Kidney epithelial cell (primary cell): ENCODE results near the gene PLCZ1. TPM values are rescaled to one million over a fixed set of nuclear protein-coding genes. Genes with fewer than 3 reads are reported as not detected.
A peak's percentile ranks its signal among the peaks of the same experiment; 100 is the strongest.
"Not testable (repeated sequence)": the region's sequence is repeated elsewhere in the genome, so short reads cannot be mapped to it uniquely, and the experiment has no call there.

Experiments used
- DNase-seq: peaks from one replicate; pipeline ENCODE4 v3.0.0-alpha.2; 2010; ENCODE audit warnings: low read depth
- H3K27me3 ChIP-seq: 2 replicates; pipeline ENCODE4 v1.6.0; 2011; ENCODE audit warnings: low read length; ENCODE audit not compliant: control insufficient read depth, insufficient read depth
- H3K36me3 ChIP-seq: 2 replicates; pipeline ENCODE4 v1.5.1; 2011; ENCODE audit warnings: low read length; ENCODE audit not compliant: control insufficient read depth, insufficient read depth
- H3K4me3 ChIP-seq: 2 replicates; pipeline ENCODE4 v1.5.1; 2011; ENCODE audit warnings: low read depth, mild to moderate bottlenecking, control low read depth, low read length
- total RNA-seq: library from RNA; depleted of rRNA; stranded (reverse); fragments of >200 nt; gene quantifications from 2 replicates; pipeline ENCODE4 v1.2.3, GENCODE V29; 2015
- TF ChIP-seq, protein P1 (sequence below): IDR thresholded peaks from 2 replicates; pipeline ENCODE4 v1.5.1; 2011; ENCODE audit warnings: mild to moderate bottlenecking, moderate library complexity, low read length, control low read depth, inconsistent platforms; ENCODE audit not compliant: insufficient read depth, poor library complexity, severe bottlenecking

Gene PLCZ1
- total RNA-seq, 1 donor from 2014 or later = not detected

DNA sequence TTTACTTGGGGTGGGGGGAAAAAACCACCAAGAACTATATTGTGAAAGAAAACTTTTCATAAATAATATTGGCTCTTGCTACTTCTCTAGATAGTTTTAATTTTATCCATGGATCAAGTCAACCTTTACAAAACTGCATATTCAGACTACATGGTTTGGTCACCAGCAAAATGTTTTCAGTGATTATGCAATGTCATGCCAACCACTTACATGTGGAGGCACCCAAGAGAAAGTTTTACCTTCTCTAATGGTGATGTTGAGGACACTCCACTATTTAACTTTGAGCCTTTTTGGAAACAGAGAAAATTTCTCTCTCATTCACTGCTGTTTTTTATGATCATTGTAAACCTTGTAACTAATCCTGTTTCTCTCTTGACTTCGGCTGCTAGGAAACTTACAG is 21.6 kb downstream of the PLCZ1 start:
- no peaks in the 10 kb centered on the region for H3K36me3 ChIP-seq
- TF ChIP-seq, protein P1, sequence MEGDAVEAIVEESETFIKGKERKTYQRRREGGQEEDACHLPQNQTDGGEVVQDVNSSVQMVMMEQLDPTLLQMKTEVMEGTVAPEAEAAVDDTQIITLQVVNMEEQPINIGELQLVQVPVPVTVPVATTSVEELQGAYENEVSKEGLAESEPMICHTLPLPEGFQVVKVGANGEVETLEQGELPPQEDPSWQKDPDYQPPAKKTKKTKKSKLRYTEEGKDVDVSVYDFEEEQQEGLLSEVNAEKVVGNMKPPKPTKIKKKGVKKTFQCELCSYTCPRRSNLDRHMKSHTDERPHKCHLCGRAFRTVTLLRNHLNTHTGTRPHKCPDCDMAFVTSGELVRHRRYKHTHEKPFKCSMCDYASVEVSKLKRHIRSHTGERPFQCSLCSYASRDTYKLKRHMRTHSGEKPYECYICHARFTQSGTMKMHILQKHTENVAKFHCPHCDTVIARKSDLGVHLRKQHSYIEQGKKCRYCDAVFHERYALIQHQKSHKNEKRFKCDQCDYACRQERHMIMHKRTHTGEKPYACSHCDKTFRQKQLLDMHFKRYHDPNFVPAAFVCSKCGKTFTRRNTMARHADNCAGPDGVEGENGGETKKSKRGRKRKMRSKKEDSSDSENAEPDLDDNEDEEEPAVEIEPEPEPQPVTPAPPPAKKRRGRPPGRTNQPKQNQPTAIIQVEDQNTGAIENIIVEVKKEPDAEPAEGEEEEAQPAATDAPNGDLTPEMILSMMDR = no peak
- no peak for DNase-seq

DNA sequence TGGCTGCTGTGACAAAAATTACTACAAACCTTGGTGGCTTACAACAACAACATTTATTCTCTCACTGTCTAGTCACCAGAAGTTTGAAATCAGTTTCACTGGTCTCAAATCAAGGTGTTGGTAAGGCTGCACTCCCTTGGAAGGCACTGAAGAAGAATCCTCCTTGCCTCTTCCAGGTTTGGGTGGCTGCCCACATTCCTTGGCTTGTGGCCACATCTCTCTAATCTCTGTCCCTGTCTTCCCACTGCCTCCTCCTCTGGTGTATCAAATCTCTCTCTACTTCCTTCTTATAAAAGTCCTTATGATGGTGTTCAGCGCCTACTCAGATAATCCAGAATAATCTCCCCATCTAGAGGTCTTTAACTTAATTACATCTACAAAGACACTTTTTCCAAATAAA is 31.0 kb downstream of the PLCZ1 start:
- no peaks in the 10 kb centered on the region for H3K36me3 ChIP-seq
- H3K4me3 ChIP-seq = no peak overlapping the region
- H3K27me3 ChIP-seq = no peaks in the 10 kb centered on the region
- DNase-seq = no peak
- TF ChIP-seq, protein P1 = no peak

More for the DNA sequence above, 21.6 kb downstream of the PLCZ1 start:
- H3K27me3 ChIP-seq = no peaks in the 10 kb centered on the region
- no peak overlapping the region for H3K4me3 ChIP-seq

- Histone ChIP-seq H3K27me3 (no peaks in the 10 kb centered on the region), H3K36me3 (no peaks in the 10 kb centered on the region), H3K4me3 (no peak overlapping the region)
- TF ChIP-seq, protein P1 = no peak
- no peak for DNase-seq
Measured at GRCh38 chr12:18703911-18704310, 33.9 kb downstream of the PLCZ1 start.

DNA sequence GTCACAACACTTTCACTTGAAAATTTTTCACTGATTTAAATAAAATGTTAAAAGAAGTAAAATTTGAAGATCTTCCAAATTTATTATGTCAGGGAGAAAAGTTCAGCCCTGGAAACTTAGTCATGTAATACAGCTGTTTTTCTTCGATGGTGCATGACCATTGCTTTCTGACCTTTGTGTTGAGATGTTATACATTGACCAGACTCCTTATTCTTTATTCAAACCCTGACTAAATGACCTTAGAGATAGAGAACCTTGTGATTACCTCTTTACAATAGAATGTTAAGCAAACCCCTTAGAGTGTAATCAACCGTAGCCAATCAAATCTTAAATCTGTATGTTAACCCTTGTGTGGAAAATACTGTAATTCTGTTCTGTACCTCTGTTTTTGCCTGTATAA is 34.5 kb downstream of the PLCZ1 start:
- TF ChIP-seq, protein P1 = no peak
- Histone ChIP-seq H3K4me3 (no peak overlapping the region), H3K36me3 (no peaks in the 10 kb centered on the region), H3K27me3 (no peaks in the 10 kb centered on the region)
- peak; percentile 41 for DNase-seq

DNA sequence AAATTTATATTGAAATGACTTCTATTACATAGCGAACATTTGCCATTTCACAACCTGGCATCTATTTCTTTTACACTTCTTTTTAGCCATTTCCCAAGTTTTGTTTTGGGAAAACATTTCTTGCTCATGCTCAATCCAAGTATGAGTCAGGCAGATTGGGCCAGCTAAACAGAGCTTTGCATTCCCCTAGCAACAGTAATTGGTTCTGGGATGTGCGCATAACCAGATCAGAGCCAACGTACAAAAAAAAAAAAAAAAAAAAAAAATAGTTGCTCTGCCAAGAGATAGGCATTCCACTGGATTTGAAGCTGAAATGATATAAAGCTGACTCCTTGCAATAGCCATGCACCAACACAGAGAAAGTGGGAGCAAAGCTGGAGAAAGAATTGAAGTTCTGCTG is 37.5 kb downstream of the PLCZ1 start:
- Histone ChIP-seq H3K4me3 (no peak overlapping the region), H3K36me3 (no peaks in the 10 kb centered on the region), H3K27me3 (no peaks in the 10 kb centered on the region)
- no peak for DNase-seq
- TF ChIP-seq, protein P1 = no peak

- Histone ChIP-seq H3K27me3 (no peaks in the 10 kb centered on the region), H3K4me3 (no peak overlapping the region), H3K36me3 (no peaks in the 10 kb centered on the region)
- TF ChIP-seq, protein P1 = no peak
- DNase-seq = no peak
Measured at GRCh38 chr12:18696971-18697602, 40.7 kb downstream of the PLCZ1 start.

GRCh38 chr12:18693986-18694385 is 43.8 kb downstream of the PLCZ1 start:
- H3K36me3 ChIP-seq, DNase-seq, H3K4me3 ChIP-seq, H3K27me3 ChIP-seq: not testable (repeated sequence)
